GM19351 (cell line): ENCODE measurements around the gene NUP62.
"Not testable (repeated sequence)": the region's sequence is repeated elsewhere in the genome, so short reads cannot be mapped to it uniquely, and the experiment has no call there.

Experiments
- ATAC-seq: cut with Tn5 transposase; IDR thresholded peaks from one replicate; pipeline ENCODE4 v1.9.1; 2021; ENCODE audit warnings: mild to moderate bottlenecking, moderate library complexity; ENCODE audit not compliant: unreplicated experiment

NUP62 gene, protein sequence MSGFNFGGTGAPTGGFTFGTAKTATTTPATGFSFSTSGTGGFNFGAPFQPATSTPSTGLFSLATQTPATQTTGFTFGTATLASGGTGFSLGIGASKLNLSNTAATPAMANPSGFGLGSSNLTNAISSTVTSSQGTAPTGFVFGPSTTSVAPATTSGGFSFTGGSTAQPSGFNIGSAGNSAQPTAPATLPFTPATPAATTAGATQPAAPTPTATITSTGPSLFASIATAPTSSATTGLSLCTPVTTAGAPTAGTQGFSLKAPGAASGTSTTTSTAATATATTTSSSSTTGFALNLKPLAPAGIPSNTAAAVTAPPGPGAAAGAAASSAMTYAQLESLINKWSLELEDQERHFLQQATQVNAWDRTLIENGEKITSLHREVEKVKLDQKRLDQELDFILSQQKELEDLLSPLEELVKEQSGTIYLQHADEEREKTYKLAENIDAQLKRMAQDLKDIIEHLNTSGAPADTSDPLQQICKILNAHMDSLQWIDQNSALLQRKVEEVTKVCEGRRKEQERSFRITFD

DNA sequence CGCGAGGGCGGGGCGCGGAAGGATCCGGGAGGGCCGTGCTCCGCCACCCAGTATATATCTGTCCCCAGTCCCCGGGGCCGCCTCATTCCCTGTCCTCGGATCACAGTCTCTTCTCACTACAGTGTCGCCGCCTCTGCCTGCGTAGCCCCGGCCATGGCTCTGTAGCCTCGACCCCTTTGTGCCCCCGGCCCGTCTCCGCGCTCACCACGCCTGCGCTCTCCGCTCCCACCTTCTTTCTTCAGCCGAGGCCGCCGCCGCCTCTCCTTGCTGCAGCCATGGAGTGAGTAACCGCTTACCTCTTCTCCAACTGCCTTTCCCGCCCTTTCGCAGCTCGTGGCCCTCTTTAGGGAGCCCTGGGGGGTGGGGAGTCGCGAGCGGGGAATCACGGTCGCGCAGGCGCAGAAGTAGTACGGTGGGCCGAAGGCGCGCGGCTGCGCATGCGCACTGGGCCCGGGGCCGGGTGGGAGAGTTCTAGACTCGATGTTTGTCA is at the start of gene NUP62, which contains the start of gene ATF5:
TSS of gene NUP62 (minus strand) at position 384 of the 490 bp plus-strand sequence. CDS start 19,697 bp downstream, outside the sequence.
TSS of gene ATF5 (plus strand) at position 85 of the 490 bp plus-strand sequence. CDS start 1,646 bp downstream, outside the sequence.
- ATAC-seq = peak; percentile 53

DNA sequence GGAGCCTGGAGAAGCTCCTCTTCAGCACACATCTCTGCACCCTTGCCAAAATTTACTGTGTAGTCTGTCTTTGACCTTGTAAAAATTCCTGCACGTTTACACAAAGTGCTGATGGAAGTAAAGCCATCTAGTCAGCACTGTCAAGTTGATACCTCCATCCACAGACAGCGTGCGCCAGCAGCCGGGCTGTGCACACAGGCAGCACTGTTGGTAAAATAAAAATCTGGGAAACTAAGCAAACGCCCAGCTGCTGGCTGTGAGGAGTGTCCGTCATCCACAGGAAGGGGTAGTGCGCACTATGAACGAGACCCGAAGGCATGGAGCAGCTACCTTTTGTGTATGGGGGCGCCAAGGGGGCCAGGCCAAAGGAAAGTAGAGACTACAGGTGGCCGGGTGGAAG is 49.0 kb upstream of the NUP62 start:
- no peak for ATAC-seq

DNA sequence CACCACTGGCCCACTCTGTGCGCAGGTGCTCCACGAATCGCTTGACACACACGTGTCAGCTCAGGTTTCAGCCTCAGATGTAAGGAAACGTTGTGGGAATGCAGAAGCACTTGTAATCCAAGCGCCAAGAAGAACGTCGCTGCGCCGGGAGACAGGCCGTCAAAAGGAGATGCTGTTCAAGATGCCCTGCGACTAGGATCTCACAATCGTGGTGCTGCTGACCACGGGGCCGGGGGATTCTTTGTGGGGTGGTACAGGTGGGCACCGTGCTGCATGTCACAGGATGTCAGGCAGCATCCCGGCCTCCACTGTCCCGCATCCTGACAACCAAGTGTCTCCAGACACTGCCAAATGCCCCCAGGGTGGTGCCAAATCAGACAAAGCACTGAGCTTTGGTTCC is 48.6 kb upstream of the NUP62 start:
- no peak for ATAC-seq

DNA sequence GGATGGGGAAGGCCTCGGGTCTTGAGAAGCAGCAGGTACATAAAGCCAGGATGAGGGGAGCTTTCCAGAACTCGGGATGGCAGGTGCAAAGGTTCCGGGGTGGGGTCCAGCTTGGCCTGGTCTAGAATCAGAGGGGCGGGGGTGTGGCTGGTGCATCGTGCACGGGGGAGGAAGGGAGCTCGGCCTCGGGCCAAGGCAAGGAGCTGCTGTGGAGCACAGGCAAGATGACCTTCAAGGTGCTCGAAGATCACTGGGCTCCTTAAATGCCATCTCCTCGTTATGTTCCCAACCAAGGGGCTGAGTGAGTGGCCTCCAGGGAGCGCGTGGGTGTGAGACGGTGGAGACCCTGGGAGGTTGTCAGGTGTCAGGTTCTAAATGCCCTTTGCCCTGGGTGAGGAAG is 47.8 kb upstream of the NUP62 start:
- ATAC-seq = no peak

DNA sequence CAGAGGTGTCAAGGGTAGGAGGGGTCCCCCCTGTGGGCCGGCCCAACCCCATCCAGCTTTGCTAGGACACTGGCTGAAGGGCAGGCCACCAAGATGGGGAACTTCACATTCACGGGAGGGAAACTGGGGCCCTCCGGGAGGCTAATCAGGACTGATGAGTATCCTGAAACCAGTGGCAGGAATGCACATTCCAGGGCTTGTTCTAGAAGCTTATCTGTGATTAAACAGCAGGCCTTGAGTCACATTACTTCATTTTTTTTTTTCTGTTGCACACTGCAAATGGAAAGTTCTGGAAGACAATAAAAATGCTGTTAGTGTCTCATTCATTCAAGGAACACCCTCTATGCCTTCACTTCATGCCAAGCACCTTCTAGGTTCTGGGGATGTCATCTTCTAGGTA is 47.2 kb upstream of the NUP62 start:
- ATAC-seq = no peak

DNA sequence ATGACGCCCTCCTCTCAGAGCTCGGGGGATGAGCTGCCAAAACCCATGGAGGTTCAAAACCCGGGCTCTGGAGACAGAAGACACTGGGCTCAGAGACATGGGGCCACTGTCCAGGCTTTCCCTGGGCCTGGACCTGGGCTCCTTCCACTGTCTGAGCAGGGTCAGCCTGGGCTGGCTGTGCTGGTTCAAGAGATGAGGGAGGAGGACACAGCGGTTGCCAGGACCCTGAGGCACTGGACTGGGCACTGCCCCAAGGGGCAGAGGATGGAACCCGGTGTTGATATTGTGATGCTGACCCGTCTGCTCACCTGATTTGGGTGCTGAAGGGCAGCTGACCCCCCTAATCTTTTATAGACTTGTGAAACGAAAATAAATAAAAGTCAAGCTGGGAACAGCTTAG is 45.7 kb upstream of the NUP62 start:
- no peak for ATAC-seq

DNA sequence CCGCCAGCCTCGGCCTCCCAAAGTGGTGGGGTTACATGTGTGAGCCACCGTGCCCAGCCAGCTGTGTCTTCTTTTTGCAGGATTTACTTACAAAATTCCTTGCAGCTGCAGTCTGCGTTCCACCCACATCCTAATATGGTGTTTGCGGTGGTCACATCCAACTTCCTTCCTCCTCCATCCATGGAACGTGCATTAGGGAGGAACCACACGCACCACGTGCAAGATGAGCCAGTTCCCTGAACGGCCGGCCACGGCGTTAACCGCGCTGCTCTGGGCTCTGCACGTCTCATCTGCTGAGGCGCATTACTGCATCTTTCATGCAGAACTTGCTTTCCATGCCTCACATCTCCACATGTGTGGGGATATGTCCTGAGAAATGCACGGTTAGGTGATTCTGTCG is 44.7 kb upstream of the NUP62 start:
- ATAC-seq = no peak

DNA sequence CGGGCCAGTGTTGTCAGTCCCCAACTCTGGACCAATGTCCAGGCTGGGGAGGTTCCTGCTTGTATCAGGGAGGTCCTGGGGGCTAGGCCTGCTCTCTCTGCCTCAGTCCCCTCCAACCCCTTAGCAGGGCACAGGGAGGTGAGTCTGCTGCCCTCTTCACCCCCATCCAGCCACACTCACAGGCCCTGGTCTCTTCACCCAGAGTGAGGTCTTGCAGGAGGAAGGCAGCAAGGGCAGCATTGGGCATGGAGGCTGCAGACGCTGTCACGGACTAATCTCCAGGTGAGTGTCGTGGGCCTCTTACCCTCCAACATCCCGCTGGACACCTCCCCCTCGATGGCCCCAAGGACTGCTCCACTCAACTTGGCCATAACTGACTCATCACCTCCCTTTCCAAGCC is 43.5 kb upstream of the NUP62 start:
- ATAC-seq = no peak

DNA sequence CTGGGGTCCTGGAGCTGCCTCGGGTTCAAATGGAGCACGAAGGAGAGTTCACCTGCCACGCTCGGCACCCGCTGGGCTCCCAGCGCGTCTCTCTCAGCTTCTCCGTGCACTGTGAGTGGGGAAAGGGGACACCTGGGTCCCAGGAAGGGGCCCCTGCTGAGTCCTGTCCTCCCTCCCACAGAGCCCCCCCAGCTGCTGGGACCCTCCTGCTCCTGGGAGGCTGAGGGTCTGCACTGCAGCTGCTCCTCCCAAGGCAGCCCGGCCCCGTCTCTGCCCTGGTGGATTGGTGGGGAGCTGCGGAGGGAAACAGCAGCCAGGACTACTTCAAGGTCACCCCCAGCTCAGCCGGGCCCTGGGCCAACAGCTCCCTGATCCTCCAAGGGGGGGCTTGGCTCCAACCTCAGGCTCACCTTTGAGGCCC is 42.7 kb upstream of the NUP62 start:
- no peak for ATAC-seq

DNA sequence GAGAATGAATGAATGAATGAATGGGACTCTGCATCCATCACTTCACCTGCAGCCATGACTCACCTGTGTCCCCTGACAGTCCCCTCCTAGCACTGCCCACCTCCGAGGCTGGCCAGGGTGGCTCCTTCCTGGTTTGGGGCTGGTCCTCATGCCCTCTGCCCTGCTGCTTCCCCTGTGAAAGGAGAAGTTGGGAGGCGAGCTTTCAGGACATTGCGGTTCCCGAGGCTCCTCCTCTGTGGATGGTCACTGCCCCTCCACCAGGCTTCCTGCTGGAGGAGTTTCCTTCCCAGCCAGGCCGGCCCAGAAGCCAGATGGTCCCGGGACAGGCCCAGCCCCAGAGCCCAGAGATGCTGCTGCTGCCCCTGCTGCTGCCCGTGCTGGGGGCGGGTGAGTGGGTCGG is 40.1 kb upstream of the NUP62 start:
- ATAC-seq = not testable (repeated sequence)

DNA sequence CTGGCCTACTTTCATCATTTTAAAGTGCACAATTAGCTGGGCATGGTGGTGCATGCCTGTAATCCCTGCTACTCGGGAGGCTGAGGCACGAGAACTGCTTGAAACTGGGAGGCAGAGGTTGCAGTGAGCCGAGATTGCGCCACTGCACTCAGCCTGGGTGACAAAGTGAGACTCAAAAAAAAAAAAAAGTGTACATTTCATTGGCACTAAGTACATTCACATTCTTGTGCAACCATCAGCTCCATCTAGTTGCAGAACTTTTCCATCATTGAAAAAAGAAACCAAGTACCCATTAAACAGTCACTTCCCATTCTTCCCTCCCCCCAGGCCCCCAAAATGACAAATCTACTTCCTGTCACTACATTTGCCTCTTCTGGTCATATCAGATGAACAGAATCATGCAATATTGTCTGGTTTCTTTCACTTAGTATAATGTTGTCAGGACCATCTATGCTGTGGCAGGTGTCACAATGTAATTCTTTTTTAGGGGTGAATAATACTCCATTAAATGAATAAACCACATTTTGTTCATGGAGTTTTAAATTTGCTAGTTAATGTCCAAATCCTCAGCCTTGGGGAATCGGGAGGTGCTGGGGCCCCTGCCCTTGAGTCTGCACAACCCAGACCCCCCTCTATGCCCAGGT is 39.1 kb upstream of the NUP62 start:
- ATAC-seq = no peak

DNA sequence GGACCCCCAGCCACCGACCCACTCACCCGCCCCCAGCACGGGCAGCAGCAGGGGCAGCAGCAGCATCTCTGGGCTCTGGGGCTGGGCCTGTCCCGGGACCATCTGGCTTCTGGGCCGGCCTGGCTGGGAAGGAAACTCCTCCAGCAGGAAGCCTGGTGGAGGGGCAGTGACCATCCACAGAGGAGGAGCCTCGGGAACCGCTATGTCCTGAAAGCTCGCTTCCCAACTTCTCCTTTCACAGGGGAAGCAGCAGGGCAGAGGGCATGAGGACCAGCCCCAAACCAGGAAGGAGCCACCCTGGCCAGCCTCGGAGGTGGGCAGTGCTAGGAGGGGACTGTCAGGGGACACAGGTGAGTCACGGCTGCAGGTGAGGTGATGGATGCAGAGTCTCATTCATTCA is 31.7 kb upstream of the NUP62 start, which contains the start of gene SIGLEC11:
TSS of gene SIGLEC11 (minus strand) at position 193 of the 400 bp plus-strand sequence. CDS start at position 102, 91 bp downstream.
- ATAC-seq = not testable (repeated sequence)

DNA sequence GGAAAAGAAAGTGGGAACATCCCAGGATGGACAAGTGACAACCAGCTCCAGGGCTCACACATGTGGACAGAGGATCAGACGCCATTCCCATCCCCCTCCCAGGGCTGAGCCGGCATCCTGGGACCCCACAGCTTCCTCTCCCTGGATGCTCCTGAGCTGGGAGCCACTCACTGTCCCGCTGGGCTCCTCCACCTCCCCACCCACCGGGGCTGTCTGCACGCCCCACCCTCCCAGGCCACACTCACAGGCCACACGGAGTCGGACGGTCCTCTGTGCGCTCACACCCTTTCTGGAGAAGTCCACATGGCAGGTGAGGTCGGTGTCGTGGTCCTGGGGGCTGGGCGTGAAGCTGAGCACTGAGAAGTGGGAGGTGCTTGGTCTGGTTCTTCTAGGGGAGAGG is 30.6 kb upstream of the NUP62 start:
- ATAC-seq = not testable (repeated sequence)

DNA sequence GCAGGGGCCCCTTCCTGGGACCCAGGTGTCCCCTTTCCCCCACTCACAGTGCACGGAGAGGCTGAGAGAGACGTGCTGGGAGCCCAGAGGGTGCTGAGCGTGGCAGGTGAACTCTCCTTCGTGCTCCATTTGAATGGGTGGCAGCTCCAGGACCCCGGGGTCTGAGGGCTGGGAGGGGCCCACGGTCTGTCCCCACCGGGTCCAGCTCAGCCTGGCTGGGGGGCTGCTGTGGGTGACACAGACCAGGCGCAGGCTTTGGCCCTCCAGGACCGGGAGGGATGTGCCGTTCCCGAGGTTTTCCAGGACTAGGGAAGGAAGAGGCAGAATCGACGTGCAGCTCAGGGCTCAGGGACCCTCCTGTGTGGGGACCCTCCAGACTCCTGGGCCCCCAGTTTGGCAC is 29.3 kb upstream of the NUP62 start:
- ATAC-seq = not testable (repeated sequence)

DNA sequence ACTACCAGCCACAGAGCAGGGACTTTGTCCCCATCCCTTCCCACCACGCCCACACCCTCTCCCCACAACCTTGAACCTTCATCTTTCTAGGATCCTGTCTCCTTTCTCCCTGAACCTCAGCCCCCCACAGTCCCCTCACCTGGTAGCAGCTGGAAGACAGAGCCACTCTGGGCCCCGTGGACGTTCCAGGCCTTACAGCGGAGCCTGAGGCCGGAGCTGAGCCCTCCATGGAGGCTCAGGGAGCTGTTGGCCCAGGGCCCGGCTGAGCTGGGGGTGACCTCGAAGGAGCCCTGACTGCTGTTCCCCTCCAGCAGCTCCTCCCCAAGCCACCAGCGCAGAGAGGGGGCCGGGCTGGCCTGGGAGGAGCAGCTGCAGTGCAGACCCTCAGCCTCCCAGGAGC is 28.8 kb upstream of the NUP62 start:
- ATAC-seq = not testable (repeated sequence)

DNA sequence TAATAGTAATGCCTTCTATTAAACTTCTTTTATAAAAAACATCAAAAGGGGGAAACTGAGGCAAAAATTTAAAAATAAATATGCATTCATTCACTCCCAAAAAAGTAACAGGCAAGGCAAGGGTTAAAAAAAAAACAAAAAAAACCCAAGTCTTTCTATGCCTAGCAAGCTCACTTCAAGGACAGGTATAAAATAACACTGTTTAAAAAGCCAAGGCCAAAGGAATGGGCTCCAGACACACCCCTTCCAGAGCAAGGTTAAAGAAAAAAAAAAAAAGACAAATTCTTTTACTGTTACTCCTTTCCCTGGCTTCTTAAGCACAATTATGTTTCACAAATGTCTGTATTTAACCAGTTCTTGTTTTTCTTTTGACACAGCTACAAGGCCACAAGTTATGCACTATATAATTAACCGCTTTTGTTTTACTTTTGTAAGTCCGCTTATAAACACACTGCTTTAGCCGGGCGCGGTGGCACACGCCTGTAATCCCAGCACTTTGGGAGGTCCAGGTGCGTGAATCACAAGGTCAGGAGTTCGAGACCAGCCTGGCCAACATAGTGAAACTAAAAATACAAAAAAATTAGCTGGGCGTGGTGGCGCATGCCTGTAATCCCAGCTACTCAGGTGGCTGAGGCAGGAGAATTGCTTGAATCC is 28.1 kb upstream of the NUP62 start:
- ATAC-seq = no peak

DNA sequence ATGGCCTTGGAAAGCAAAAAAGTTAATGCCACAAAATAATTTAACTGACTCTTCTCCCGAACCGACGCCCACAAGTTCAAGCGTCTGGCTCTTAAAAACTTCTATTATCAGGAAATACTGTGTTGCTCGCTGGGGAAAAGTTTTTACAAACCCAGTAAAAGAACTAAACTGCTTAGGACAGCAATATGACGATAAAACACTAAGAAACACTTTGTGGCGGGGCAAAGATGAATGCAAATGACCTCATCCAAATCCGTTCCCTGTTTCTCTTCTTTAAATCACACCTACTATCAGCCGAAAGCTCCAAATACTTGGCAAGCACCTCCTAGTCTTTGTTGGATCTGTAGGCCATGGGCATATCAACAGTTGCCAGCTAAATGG is 26.8 kb upstream of the NUP62 start:
- no peak for ATAC-seq

DNA sequence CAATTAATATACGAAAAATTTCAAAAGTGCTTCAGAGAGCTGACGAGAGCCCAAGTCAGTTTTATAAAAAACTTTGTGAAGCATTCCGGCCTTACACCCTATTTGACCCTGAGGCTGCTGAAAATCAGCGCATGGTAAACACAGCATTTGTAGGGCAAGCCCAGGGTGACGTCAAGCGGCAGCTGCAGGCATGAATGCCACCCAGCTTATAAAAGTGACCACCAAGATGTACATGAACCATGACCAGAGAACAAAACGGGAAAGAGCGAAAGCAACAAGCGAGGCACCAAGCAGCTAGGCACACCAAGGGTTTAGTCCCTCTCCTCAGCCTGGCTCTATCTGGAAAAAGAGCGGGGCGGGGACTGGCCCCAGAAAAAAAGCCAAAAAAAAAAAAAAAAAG is 25.6 kb upstream of the NUP62 start:
- ATAC-seq = no peak

DNA sequence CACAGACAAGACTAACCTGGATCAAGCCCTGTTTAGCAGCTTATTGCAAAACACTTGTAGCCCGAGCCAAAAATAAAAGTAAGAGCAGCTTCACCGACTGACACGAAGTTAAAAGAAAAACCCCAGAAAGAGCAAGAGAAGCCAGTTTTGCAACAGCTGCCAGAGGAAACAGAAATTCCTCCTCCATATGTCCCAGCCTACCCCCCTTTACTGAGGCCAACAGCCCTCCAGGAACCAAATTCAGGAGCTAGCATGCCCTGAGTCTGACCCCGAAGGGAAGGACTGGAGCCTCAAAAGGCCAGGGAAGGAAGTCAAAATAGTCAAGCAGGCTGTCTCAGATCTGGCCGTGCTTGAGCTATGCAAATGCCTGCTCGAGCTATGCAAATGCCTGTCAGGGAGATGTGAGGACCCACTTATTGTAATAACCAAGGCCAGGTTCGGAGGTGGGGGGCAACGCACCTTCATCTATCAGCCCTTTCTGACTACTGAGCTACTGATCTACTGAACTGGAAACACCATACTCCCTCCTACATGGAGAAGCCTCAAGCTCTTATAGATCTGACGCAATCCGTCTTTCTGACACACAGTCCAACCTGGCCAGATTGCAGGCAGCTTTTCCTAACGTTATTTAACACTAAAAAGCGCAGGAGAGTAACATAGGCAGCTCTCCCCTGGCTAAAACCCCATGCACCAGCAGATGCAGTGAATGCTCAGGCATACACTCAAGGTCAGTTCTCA is 25.0 kb upstream of the NUP62 start:
- ATAC-seq = no peak

DNA sequence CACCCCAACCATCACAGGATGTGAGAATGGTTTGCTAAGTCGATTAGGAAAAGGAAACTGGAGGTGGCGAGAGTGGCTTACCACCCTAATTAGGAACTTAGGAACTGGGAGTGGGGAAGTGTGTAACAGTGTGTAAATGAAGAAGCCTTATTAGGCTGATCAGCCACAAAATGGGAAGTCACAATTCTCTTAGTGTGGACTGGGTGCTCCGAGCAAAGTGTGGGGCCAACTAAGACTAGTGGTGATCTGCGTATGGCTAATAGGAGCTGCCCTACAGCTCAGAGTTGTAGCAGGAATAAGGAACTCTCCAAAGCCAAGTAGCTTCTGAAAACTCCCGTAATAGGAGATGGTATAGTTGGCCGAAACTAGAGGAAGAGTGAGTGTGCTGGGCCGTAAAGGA is 24.1 kb upstream of the NUP62 start:
- no peak for ATAC-seq

DNA sequence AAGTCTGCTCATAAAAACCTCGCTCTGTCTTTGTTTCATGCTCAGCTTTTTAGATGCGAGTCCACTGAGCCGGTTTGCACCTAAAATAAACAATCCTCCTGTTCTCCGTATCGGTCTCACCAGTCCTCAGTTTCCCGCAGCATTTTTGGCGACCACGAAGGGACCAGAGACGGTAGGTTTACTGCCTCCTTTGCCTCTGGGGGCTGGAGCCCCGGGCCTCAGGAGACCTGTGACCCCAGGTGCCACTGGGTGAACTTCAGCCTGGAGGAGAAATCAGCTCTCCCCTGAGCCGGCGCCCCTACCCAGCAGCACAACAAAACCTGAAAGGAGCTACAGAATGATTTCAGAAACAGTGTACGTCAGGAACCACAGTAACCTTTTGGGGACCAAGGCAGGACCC is 23.6 kb upstream of the NUP62 start:
- ATAC-seq = no peak
